ENCODE measurements around the gene GPM6B.

GPM6B gene

GRCh38 chrX:13821738-13822137 lies 4.8 kb upstream of the GPM6B start:
- DNase-seq = no peak

GRCh38 chrX:13816176-13816575 lies 717 bp downstream of the GPM6B start:
- DNase-seq = no peak

GRCh38 chrX:13815664-13816063 lies 1.2 kb downstream of the GPM6B start:
- DNase-seq = no peak

DNA sequence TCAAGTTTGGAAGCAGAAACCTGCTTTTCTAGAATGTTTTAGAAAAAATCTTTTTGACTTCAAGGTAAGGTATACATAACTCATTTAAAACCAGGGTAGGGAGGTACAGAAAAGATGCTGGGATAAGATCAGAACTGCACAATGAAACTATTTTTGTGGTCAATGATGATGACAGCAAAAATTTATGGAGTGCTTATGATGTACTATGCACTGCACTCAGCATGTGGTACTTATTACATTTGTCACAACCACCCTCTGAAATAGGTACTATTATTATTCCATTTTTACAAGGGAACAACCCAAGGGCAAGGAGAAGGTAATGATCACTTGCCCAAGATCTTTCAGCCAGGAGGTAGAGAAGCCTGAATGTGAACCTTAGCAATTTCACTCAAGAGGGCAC lies 8.0 kb downstream of the GPM6B start:
- DNase-seq = no peak

DNA sequence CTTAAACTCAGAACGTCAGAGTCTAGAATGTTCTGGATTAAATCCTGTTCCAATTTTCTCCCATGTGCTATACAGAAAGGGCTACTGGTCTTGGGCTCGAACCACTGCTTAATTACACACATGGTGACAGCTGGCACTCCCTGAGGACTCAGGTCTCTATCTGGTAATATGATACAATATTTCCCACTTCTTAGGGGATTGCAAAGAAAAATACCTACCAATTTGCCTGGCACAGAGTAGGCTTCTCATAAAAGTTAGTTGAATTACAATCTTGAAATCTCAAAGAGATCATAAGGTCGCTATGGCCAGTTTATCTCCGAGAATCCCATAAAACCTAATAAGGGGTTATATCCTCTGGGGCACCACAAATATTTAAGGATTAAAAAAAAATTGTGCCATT lies 8.6 kb downstream of the GPM6B start:
- no peak for DNase-seq

DNA sequence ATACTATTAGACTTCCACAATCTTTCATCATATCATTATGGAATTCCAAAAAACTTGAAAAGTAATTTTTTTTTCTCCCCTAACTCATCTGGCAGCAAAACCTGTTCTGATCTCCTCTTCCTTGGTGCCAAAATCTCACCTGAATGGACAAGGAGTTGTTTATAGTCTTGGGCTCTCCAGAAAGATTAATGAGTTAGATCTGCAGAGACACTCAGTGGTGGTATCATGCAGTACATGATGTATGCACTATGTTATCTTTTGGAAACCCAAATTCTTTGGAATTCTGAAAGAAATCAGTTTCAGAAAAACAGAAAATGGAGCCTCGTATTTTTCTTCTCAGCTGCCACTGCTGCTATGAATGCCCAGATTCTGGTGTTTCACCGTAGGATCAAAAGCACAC lies 11.7 kb downstream of the GPM6B start:
- no peak for DNase-seq

DNA sequence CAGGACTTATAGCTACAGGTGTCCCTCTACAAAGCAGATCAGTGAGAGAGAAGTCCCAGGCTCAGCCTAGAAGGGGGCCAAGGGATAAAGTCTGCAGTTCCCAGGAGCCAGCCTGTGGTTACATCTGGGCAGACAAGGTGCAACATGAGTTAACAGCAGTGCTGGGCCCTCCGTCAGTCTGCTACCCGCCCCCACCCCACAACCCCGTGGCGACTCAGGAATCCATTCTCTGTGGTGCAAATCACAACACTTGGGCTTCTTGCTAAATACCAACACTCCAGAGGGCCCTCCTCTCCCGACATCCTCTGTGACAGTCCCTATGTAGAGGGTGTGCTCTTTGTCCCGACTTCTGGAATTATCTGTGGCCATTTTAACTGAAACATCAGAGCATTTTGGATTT lies 13.8 kb downstream of the GPM6B start:
- DNase-seq = no peak

- DNase-seq = no peak
Measured at GRCh38 chrX:13798184-13798583, 18.7 kb downstream of the GPM6B start.

- DNase-seq = peak in 1 of 2 donors; percentile 48
Measured at GRCh38 chrX:13797512-13797911, 19.4 kb downstream of the GPM6B start.

- DNase-seq = no peak
Measured at GRCh38 chrX:13794417-13794816, 22.5 kb downstream of the GPM6B start.

GRCh38 chrX:13793897-13794296 lies 23.0 kb downstream of the GPM6B start:
- no peak for DNase-seq

- DNase-seq = no peak
Measured at GRCh38 chrX:13791559-13791958, 25.3 kb downstream of the GPM6B start.

- DNase-seq = no peak
Measured at GRCh38 chrX:13791145-13791544, 25.7 kb downstream of the GPM6B start.

DNA sequence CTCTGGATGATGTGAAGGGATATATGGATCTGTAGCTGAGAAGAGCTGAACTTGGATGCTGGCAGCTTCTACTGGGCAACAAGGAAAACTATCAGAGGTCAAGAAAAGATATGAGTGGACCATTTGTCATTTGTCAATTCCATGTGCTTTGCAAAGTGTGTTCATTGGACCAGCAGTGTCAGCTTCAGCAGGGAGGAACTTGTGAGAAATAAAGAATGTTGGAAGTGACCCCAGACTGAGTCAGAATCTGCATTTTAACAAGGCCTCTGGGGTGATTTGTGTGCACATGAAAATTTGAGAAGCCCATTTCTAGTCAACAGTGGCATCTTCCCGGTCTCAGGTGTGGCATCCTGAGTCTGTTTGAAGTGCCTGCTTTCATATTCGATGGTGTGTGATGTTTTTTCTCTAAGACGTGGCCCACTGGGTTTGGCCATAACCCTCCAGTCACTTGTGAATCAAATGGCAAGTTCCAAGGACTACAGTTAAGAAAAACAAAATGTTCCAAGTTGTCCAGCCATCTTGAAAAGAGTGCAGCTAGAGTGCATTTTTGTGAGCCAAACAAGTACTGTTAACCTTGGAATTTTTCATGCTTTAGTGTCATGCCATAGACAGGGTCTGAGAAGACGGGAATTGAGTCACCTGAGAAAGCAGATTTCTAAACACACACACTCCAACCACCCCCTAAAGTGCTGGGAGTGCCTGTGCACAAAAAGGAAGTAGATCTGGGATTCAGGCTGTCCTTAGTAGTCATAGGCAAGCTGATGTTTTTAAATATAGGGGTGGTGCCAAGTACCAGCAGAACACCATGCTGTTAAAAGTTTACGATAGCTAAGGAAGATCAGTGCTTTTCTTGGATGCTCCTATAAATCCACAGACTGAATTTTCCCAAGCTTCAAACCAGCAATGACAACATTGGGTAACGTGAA lies 26.4 kb downstream of the GPM6B start:
- DNase-seq = no peak

DNA sequence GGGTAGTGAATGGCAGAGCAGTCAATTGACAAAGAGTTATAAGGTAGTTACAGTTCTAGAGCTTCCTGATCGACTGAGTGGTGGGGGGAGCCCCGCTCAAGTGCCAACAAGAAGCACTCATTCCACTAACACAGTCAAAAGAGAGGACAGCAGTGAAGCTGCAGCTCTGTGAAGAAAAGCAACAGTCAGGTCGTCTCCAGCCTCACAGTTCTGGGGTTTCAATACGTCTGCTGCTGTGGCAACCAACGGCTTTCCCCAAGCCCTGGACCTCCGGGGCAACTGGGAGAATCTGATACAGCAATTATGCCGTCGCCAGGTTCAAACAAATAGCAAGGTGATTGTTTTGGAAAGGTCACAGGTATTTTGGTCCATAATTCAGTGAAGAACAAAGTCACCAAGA lies 30.8 kb downstream of the GPM6B start:
- no peak for DNase-seq

GRCh38 chrX:13780868-13781427 lies 35.9 kb downstream of the GPM6B start:
- no peak for DNase-seq

DNA sequence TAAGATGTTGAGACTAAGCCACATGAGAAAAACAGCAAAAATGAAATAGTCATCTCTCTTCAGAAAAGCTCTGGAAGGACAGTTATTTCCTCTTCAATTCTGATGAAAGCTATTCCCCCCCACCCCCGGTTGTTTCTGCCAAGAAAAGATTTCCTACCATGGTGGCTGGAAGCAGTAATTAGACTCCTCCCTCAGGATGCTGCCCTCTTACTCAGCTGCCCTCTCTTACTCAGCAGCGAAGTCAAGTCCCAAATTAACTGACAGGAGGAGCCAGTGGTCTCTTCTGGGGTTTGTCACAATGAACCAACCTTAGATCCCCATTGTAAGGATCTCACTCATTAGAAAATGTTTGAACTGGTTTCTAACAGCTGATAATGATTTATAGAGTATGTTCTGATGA lies 38.0 kb downstream of the GPM6B start:
- DNase-seq = peak; percentile 25 to 49

GRCh38 chrX:13776387-13776786 lies 40.5 kb downstream of the GPM6B start:
- DNase-seq = no peak

GRCh38 chrX:13775837-13776236 lies 41.1 kb downstream of the GPM6B start:
- no peak for DNase-seq

GRCh38 chrX:13774696-13775095 lies 42.2 kb downstream of the GPM6B start:
- DNase-seq = no peak

DNA sequence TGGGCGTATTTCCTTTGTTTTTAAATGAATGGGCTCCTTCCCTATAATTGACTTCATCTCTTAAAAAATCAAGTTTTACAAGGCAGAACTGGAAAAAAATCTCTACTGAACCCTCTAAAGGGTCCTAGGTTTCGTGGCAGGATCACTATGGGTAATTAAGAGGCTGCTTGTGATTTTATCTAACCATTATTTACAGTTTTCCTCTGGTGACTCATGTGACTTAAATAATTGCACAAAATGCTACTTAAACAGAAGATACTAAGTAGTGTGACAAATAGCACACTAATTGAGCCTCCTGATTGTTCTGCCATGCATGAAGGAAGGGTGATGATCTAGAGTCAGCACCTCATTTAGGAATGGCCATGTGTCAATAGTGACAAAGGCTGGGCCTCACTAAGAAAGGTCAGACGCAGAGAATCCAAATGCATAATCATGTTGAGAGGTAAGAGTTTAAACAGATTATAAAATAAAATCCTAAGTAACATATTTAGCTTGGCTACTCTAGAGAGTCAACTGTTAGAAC lies 46.8 kb downstream of the GPM6B start:
- no peak for DNase-seq

GRCh38 chrX:13768939-13769338 lies 48.0 kb downstream of the GPM6B start:
- no peak for DNase-seq

GRCh38 chrX:13764765-13765164 lies 52.1 kb downstream of the GPM6B start:
- no peak for DNase-seq

DNA sequence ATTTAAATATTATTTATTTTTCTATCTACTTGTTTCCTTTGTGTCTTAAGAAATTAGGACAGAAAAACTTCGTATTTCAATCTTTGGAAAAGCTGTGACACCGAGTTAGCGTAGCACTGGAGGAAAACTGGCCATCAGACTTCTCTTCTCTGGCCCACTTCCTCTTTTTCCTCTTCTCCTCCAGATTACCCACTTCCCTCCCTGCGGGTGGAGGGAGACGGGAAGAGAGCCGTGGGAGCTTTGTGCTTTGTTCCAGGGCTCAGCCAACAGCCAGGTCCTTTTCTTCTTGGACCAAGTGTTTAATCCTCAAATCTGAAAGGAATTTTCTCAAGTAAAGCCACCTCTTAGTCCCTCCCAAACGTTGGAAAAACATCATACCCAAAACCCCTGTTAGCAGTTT lies 52.6 kb downstream of the GPM6B start:
- peak in 1 of 2 donors; percentile 19 for DNase-seq

All from inflammatory macrophage treated with lipopolysaccharide for 1 hour (primary cell).